NCI-H69 (cell line): ENCODE data around the gene CGNL1.
A peak's percentile ranks its signal among the peaks of the same experiment; 100 is the strongest.

Source experiments
- DNase-seq: peaks from one replicate; lab custom pipeline; 2025; lab: John Stamatoyannopoulos, UW

The CGNL1 gene

GRCh38 chr15:57571725-57572124, 195.4 kb downstream of the CGNL1 start:
- DNase-seq: no peak

- DNase-seq: no peak
Observed at GRCh38 chr15:57572468-57572867, 196.2 kb downstream of the CGNL1 start.

GRCh38 chr15:57573151-57573550, 196.8 kb downstream of the CGNL1 start:
- no peak for DNase-seq

- no peak for DNase-seq
Observed at GRCh38 chr15:57575363-57575762, 199.1 kb downstream of the CGNL1 start.

- DNase-seq: no peak
Observed at GRCh38 chr15:57578288-57578900, 202.1 kb downstream of the CGNL1 start.

- DNase-seq: no peak
Observed at GRCh38 chr15:57580428-57580827, 204.1 kb downstream of the CGNL1 start.

GRCh38 chr15:57580866-57581265, 204.6 kb downstream of the CGNL1 start:
- no peak for DNase-seq

- no peak for DNase-seq
Observed at GRCh38 chr15:57582090-57582489, 205.8 kb downstream of the CGNL1 start.

GRCh38 chr15:57583282-57583681, 207.0 kb downstream of the CGNL1 start:
- DNase-seq: no peak

- DNase-seq: no peak
Observed at GRCh38 chr15:57583720-57584119, 207.4 kb downstream of the CGNL1 start.

GRCh38 chr15:57586661-57587424, 210.5 kb downstream of the CGNL1 start:
- DNase-seq: no peak

- no peak for DNase-seq
Observed at GRCh38 chr15:57589281-57589680, 213.0 kb downstream of the CGNL1 start.

- no peak for DNase-seq
Observed at GRCh38 chr15:57589754-57590153, 213.4 kb downstream of the CGNL1 start.

GRCh38 chr15:57591237-57591821, 215.0 kb downstream of the CGNL1 start:
- no peak for DNase-seq

GRCh38 chr15:57591822-57592367, 215.6 kb downstream of the CGNL1 start, which contains the start of gene MYZAP:
TSS of gene MYZAP (plus strand) at chr15:57591904. CDS start at chr15:57592035, 131 bp downstream.
- DNase-seq: peak; percentile 46

GRCh38 chr15:57592426-57592825, 216.1 kb downstream of the CGNL1 start:
- DNase-seq: no peak

GRCh38 chr15:57592836-57593420, 216.6 kb downstream of the CGNL1 start:
- DNase-seq: no peak

- no peak for DNase-seq
Observed at GRCh38 chr15:57594479-57594878, 218.2 kb downstream of the CGNL1 start.

- DNase-seq: peak; percentile 8
Observed at GRCh38 chr15:57595011-57595866, 218.9 kb downstream of the CGNL1 start.

- no peak for DNase-seq
Observed at GRCh38 chr15:57596301-57596855, 220.1 kb downstream of the CGNL1 start.

GRCh38 chr15:57596978-57597377, 220.7 kb downstream of the CGNL1 start:
- no peak for DNase-seq
